ENCODE data around the gene BRICD5. TPM values are rescaled to one million over a fixed set of nuclear protein-coding genes. Genes with fewer than 3 reads are reported as not detected.
A peak's percentile ranks its signal among the peaks of the same experiment; 100 is the strongest.

The BRICD5 gene
- total and polyA plus RNA-seq, 3 donors from 2014 or later, result 25.1 to 66.5 (median 37.8) TPM

GRCh38 chr16:2223221-2223941, 12.7 kb upstream of the BRICD5 start, which contains the start of gene E4F1:
E4F1 (plus strand) TSS chr16:2223591; CDS start chr16:2223614, 23 bp downstream.
- Histone ChIP-seq H3K27me3 (no peaks in the 10 kb centered on the region), H3K4me1 (peaks cover 19% of the 10 kb centered on the region), H3K36me3 (ENCODE audit: low read depth, missing control alignments) (no peaks in the 10 kb centered on the region), H3K27ac (peak within 1 kb of the TSS; percentile 75 to 84), H3K4me3 (peak within 1 kb of the TSS; percentile 87 to 90), H3K9me3 (no peaks in the 10 kb centered on the region)
- peak; percentile 100 for DNase-seq
- intact Hi-C loops (cut with DNase I; ENCODE audit: low total_unique reads), result no loop called here
- WGBS, 2 donors, result 0 to 1% methylated on average over 30 to 82 of the region's 82 CpGs
- TF ChIP-seq POLR2A (IDR thresholded peaks at IDR 0.05), result peak; percentile 28
- no peak for TF ChIP-seq CTCF (IDR thresholded peaks at IDR 0.05)

- intact Hi-C loops (cut with DNase I; ENCODE audit: low total_unique reads), result no loop called here
- Histone ChIP-seq H3K27ac (no peak overlapping the region), H3K36me3 (ENCODE audit: low read depth, missing control alignments) (no peaks in the 10 kb centered on the region), H3K4me3 (no peak overlapping the region), H3K27me3 (no peaks in the 10 kb centered on the region), H3K9me3 (no peaks in the 10 kb centered on the region), H3K4me1 (peaks cover 22% of the 10 kb centered on the region)
- 94 to 96% methylated on average over 4 of the region's 4 CpGs for WGBS, 2 donors
- TF ChIP-seq POLR2A (IDR thresholded peaks at IDR 0.05) (no peak), CTCF (IDR thresholded peaks at IDR 0.05) (no peak)
- DNase-seq, result no peak
These were observed 5.7 kb upstream of the BRICD5 start for GRCh38 chr16:2216330-2216729.

DNA sequence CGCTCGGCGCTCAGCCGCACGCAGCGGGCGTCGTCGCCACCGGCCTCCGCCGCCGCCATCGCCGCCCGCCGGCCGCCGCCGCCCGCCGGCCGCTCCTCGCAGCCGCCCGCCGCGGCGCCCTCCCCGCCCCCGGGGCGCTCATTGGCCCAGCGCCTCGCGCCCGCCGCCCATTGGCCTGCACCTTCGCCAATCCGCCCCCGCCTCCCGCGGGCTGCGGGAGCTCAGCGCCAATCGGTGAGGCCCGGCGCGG, 4.0 kb upstream of the BRICD5 start, which contains the start of gene PGP:
PGP (minus strand) TSS at position 122 of the 250 bp plus-strand sequence; CDS start at position 59, 63 bp downstream.
- 3% methylated on average over 8 of the region's 48 CpGs; no CpG with 5 or more reads in 1 of the 2 donors for WGBS, 2 donors
- H3K36me3 ChIP-seq (ENCODE audit: low read depth, missing control alignments), result no peaks in the 10 kb centered on the region
- H3K4me3 ChIP-seq, result peak within 1 kb of the TSS; percentile 65 to 67
- no peaks in the 10 kb centered on the region for H3K27me3 ChIP-seq
- H3K27ac ChIP-seq, result peak within 1 kb of the TSS; percentile 61 to 91
- H3K9me3 ChIP-seq, result no peaks in the 10 kb centered on the region
- intact Hi-C loops (cut with DNase I; ENCODE audit: low total_unique reads), result no loop called here
- DNase-seq, result no peak
- TF ChIP-seq CTCF (IDR thresholded peaks at IDR 0.05) (no peak), POLR2A (IDR thresholded peaks at IDR 0.05) (no peak)
- peaks cover 38% of the 10 kb centered on the region for H3K4me1 ChIP-seq

DNA sequence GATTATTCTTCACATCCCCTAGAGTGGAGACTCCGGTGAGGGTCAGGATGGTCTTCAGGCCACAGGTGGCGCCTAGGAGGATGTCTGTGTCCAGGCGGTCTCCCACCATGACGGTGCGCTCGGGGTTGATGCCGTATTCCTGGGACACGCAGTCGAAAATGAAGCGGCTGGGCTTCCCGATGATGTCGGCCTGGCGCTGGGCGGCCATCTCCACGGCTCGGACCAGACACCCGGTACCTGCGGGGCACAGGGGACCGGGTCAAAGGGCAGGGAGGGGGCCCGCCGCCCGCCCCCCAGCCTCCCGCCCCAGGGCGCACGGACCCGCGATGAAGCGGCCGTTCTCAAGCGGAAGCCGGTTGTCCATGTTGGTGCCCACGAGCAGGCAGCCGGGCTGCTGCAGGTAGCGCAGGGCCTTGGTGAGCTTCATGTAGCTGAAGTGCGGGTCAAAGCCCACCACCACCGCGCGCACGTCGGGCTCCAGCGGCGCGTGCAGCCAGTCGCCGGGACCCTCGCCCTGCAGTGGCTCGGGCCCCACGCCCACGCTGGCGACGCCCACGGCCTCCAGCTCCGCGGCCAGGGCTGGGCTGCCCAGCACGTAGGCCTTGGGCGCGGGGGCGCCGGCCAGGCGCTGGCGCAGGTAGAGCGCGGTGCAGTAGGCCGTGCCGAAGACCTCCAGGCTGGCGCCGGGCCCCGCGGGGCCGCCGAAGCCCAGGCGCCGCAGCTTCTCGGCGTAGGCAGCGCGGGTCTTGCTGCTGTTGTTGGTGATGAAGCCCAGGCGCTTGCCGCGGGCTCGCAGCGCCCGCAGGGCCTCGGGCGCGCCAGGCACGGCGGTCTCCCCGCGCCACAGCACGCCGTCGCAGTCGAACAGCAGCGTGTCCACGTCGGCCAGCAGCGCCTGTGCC, 3.4 kb upstream of the BRICD5 start:
- whole genome bisulfite sequencing, 2 donors, result 1% methylated on average over 19 to 34 of the region's 98 CpGs
- H3K27me3 ChIP-seq, result no peaks in the 10 kb centered on the region
- peak overlapping the region; percentile 45 to 76 for H3K27ac ChIP-seq
- no peaks in the 10 kb centered on the region for H3K9me3 ChIP-seq
- no peaks in the 10 kb centered on the region for H3K36me3 ChIP-seq (ENCODE audit: low read depth, missing control alignments)
- no peak for TF ChIP-seq CTCF (IDR thresholded peaks at IDR 0.05)
- intact Hi-C loops (cut with DNase I; ENCODE audit: low total_unique reads), result no loop called here
- H3K4me3 ChIP-seq, result peak overlapping the region; percentile 65 to 67
- no peak for DNase-seq
- peaks cover 40% of the 10 kb centered on the region for H3K4me1 ChIP-seq

Data from testis (tissue), 3 donors.